ENCODE measurements around the gene ME3.

- TF ChIP-seq FOXA1 (IDR thresholded peaks at IDR 0.05) (no peak), MAX (IDR thresholded peaks at IDR 0.05) (no peak), RAD21 (IDR thresholded peaks at IDR 0.05) (no peak), CTCF (IDR thresholded peaks at IDR 0.05; ENCODE audit: low read depth, low read length, missing input control) (no peak), EGR1 (IDR thresholded peaks at IDR 0.05; ENCODE audit: low read depth in 2 of 2) (no peak), YY1 (IDR thresholded peaks at IDR 0.05) (no peak), SP1 (IDR thresholded peaks at IDR 0.05) (no peak)
Observed at GRCh38 chr11:86398106-86398505, 274.3 kb downstream of the ME3 start.

Data from liver (tissue), 3 donors.